Activated CD8-positive, alpha-beta T cell treated with anti-CD3 and anti-CD28 coated beads, Interleukin-2, amount 10 ng/mL, durations not matched to agents 7 days and 5 days (primary cell): ENCODE data around the gene KIRREL2. TPM values are rescaled to one million over a fixed set of nuclear protein-coding genes. Genes with fewer than 3 reads are reported as not detected.

Source experiments
- ATAC-seq: fragments of 150-1000 bp; cut with Tn5 transposase; one replicate; pipeline ENCODE4 v1.10.0; 2021; ENCODE audit warnings: moderate library complexity
- CTCF ChIA-PET: fragments of 350-600 bp; sonication (Branson Sonifier 250); formaldehyde crosslinking; loops from one replicate; lab custom pipeline; 2021; ENCODE audit warnings: antibody characterized with exemption; lab: Charles Lee
- POLR2A ChIA-PET: fragments of 350-600 bp; sonication (Branson Sonifier 250); formaldehyde crosslinking; loops from one replicate; lab custom pipeline; 2021; ENCODE audit warnings: antibody characterized with exemption; lab: Charles Lee
- DNase-seq: peaks from one replicate; pipeline ENCODE4 v3.0.0-alpha.2; 2020
- H3K27ac Mint-ChIP-seq: one replicate; pipeline ENCODE4 v1.8.0; 2021; ENCODE audit warnings: mild to moderate bottlenecking, mixed read lengths
- H3K27me3 Mint-ChIP-seq: one replicate; pipeline ENCODE4 v1.8.0; 2021; ENCODE audit warnings: low read depth, mixed read lengths
- H3K36me3 Mint-ChIP-seq: one replicate; pipeline ENCODE4 v1.8.0; 2021; ENCODE audit warnings: low read depth, mixed read lengths
- H3K4me1 Mint-ChIP-seq: one replicate; pipeline ENCODE4 v1.8.0; 2021; ENCODE audit warnings: low read depth, mixed read lengths
- H3K4me3 Mint-ChIP-seq: one replicate; pipeline ENCODE4 v1.8.0; 2021; ENCODE audit warnings: mild to moderate bottlenecking, mixed read lengths
- H3K9me3 Mint-ChIP-seq: one replicate; pipeline ENCODE4 v1.8.0; 2022; ENCODE audit warnings: mixed read lengths; ENCODE audit not compliant: insufficient read depth
- total RNA-seq, 2 experiments: library from RNA; stranded (reverse); gene quantifications; one replicate each; pipeline ENCODE4 v1.2.3, GENCODE V29; 2021

KIRREL2 gene
- total RNA-seq, 2 experiments from 2014 or later = 1.9 to 2.2 TPM

- Mint-ChIP-seq H3K4me3 (no peak overlapping the region), H3K4me1 (peaks cover 19% of the 10 kb centered on the region), H3K36me3 (no peaks in the 10 kb centered on the region), H3K27ac (no peak overlapping the region), H3K27me3 (peaks cover 18% of the 10 kb centered on the region), H3K9me3 (no peaks in the 10 kb centered on the region)
- DNase-seq (no peak), ATAC-seq (no peak)
- ChIA-PET CTCF (interaction anchor here (1.9 kb wide), 1 partner anchor 59 kb away, joined by 4 read pairs; no protein-coding TSS in a partner anchor), POLR2A (interaction anchor here (0.6 kb wide), 1 partner anchor 57 kb away, joined by 3 read pairs; no protein-coding TSS in a partner anchor)
Observed at GRCh38 chr19:35872180-35872579, 15.5 kb downstream of the KIRREL2 start.

- POLR2A ChIA-PET = interaction anchor here (1.1 kb wide), 1 partner anchor 57 kb away, joined by 3 read pairs; no protein-coding TSS in a partner anchor
- Mint-ChIP-seq H3K27ac (no peak overlapping the region), H3K36me3 (no peaks in the 10 kb centered on the region), H3K9me3 (no peaks in the 10 kb centered on the region), H3K4me3 (no peak overlapping the region), H3K27me3 (peaks cover 4% of the 10 kb centered on the region), H3K4me1 (peaks cover 8% of the 10 kb centered on the region)
- DNase-seq (no peak), ATAC-seq (no peak)
- CTCF ChIA-PET = no interaction called here
Observed at GRCh38 chr19:35874392-35874930, 17.8 kb downstream of the KIRREL2 start.

- Mint-ChIP-seq H3K27ac (no peak overlapping the region), H3K27me3 (peaks cover 5% of the 10 kb centered on the region), H3K4me1 (peaks cover 12% of the 10 kb centered on the region), H3K36me3 (no peaks in the 10 kb centered on the region), H3K9me3 (no peaks in the 10 kb centered on the region), H3K4me3 (no peak overlapping the region)
- ChIA-PET POLR2A (no interaction called here), CTCF (interaction anchor here (0.7 to 7.5 kb wide), 2 partner anchors 53 to 65 kb away, joined by 3 to 95 read pairs; no protein-coding TSS in a partner anchor)
- DNase-seq = no peak
- ATAC-seq = no peak
Observed at GRCh38 chr19:35879068-35879467, 22.4 kb downstream of the KIRREL2 start.

GRCh38 chr19:35879770-35880317 lies 23.1 kb downstream of the KIRREL2 start:
- POLR2A ChIA-PET = no interaction called here
- H3K27ac Mint-ChIP-seq = no peak overlapping the region

GRCh38 chr19:35882114-35882832 lies 25.6 kb downstream of the KIRREL2 start:
- Mint-ChIP-seq H3K27ac (no peak overlapping the region), H3K9me3 (no peaks in the 10 kb centered on the region), H3K27me3 (peaks cover 5% of the 10 kb centered on the region), H3K4me1 (peaks cover 12% of the 10 kb centered on the region), H3K36me3 (peaks cover 13% of the 10 kb centered on the region), H3K4me3 (no peak overlapping the region)
- ATAC-seq (peak; percentile 31), DNase-seq (peak; percentile 73)
- CTCF ChIA-PET = interaction anchor here (0.7 to 7.5 kb wide), 14 partner anchors 11 to 171 kb away, joined by 3 to 95 read pairs (median 6); partner anchors contain the start of genes ALKBH6, THAP8 and TYROBP
- POLR2A ChIA-PET = no interaction called here

More at GRCh38 chr19:35879770-35880317, 23.1 kb downstream of the KIRREL2 start:
- DNase-seq = peak; percentile 92
- Mint-ChIP-seq H3K36me3 (no peaks in the 10 kb centered on the region), H3K27me3 (peaks cover 5% of the 10 kb centered on the region), H3K4me1 (peaks cover 12% of the 10 kb centered on the region), H3K9me3 (no peaks in the 10 kb centered on the region), H3K4me3 (no peak overlapping the region)
- peak; percentile 88 for ATAC-seq
- CTCF ChIA-PET = interaction anchor here (0.7 to 7.5 kb wide), 3 partner anchors 52 to 80 kb away, joined by 3 to 95 read pairs (median 4); no protein-coding TSS in a partner anchor

GRCh38 chr19:35883882-35884281 lies 27.2 kb downstream of the KIRREL2 start:
- H3K4me1 Mint-ChIP-seq = peaks cover 12% of the 10 kb centered on the region
- POLR2A ChIA-PET = interaction anchor here (0.8 to 1.4 kb wide), 2 partner anchors 15 to 46 kb away, joined by 4 read pairs; no protein-coding TSS in a partner anchor
- CTCF ChIA-PET = interaction anchor here (2.6 to 7.5 kb wide), 4 partner anchors 10 to 50 kb away, joined by 14 to 95 read pairs (median 16); no protein-coding TSS in a partner anchor
- no peak overlapping the region for H3K4me3 Mint-ChIP-seq
- peaks cover 5% of the 10 kb centered on the region for H3K27me3 Mint-ChIP-seq
- H3K9me3 Mint-ChIP-seq = no peaks in the 10 kb centered on the region
- peak overlapping the region; percentile 46 for H3K27ac Mint-ChIP-seq
- peaks cover 28% of the 10 kb centered on the region for H3K36me3 Mint-ChIP-seq
- no peak for DNase-seq
- ATAC-seq = no peak

GRCh38 chr19:35885225-35885738 lies 28.6 kb downstream of the KIRREL2 start:
- H3K36me3 Mint-ChIP-seq = peaks cover 39% of the 10 kb centered on the region
- no peaks in the 10 kb centered on the region for H3K9me3 Mint-ChIP-seq
- H3K4me3 Mint-ChIP-seq = no peak overlapping the region
- POLR2A ChIA-PET = interaction anchor here (0.6 to 1.6 kb wide), 2 partner anchors 9 to 13 kb away, joined by 3 to 4 read pairs; no protein-coding TSS in a partner anchor
- DNase-seq (no peak), ATAC-seq (no peak)
- no peak overlapping the region for H3K27ac Mint-ChIP-seq
- H3K27me3 Mint-ChIP-seq = no peaks in the 10 kb centered on the region
- CTCF ChIA-PET = interaction anchor here (1.0 kb wide), 1 partner anchor 46 kb away, joined by 4 read pairs; no protein-coding TSS in a partner anchor
- H3K4me1 Mint-ChIP-seq = peaks cover 5% of the 10 kb centered on the region

- no peak for DNase-seq
- Mint-ChIP-seq H3K27me3 (no peaks in the 10 kb centered on the region), H3K36me3 (peaks cover 44% of the 10 kb centered on the region), H3K27ac (no peak overlapping the region), H3K4me1 (peaks cover 6% of the 10 kb centered on the region), H3K9me3 (no peaks in the 10 kb centered on the region), H3K4me3 (no peak overlapping the region)
- ChIA-PET CTCF (interaction anchor here (1.0 kb wide), 1 partner anchor 45 kb away, joined by 4 read pairs; no protein-coding TSS in a partner anchor), POLR2A (interaction anchor here (1.6 kb wide), 1 partner anchor 9 kb away, joined by 4 read pairs; no protein-coding TSS in a partner anchor)
- ATAC-seq = no peak
Observed at GRCh38 chr19:35885904-35886303, 29.2 kb downstream of the KIRREL2 start.

GRCh38 chr19:35887197-35887596 lies 30.5 kb downstream of the KIRREL2 start:
- peaks cover 5% of the 10 kb centered on the region for H3K4me1 Mint-ChIP-seq
- no peaks in the 10 kb centered on the region for H3K27me3 Mint-ChIP-seq
- POLR2A ChIA-PET = no interaction called here
- no peak overlapping the region for H3K4me3 Mint-ChIP-seq
- CTCF ChIA-PET = interaction anchor here (1.2 kb wide), 1 partner anchor 44 kb away, joined by 5 read pairs; no protein-coding TSS in a partner anchor
- no peak for DNase-seq
- H3K9me3 Mint-ChIP-seq = no peaks in the 10 kb centered on the region
- ATAC-seq = no peak
- peaks cover 48% of the 10 kb centered on the region for H3K36me3 Mint-ChIP-seq
- H3K27ac Mint-ChIP-seq = no peak overlapping the region

- Mint-ChIP-seq H3K9me3 (no peaks in the 10 kb centered on the region), H3K4me1 (peaks cover 6% of the 10 kb centered on the region), H3K36me3 (peaks cover 57% of the 10 kb centered on the region), H3K4me3 (no peak overlapping the region), H3K27ac (peak overlapping the region; percentile 52), H3K27me3 (no peaks in the 10 kb centered on the region)
- no peak for ATAC-seq
- ChIA-PET CTCF (interaction anchor here (1.2 kb wide), 1 partner anchor 43 kb away, joined by 5 read pairs; no protein-coding TSS in a partner anchor), POLR2A (no interaction called here)
- no peak for DNase-seq
Observed at GRCh38 chr19:35888398-35888797, 31.7 kb downstream of the KIRREL2 start.
